ENCODE results near the gene ZNF786.

GRCh38 chr7:149046416-149046815, 44.1 kb downstream of the ZNF786 start:
- no peak for TF ChIP-seq ISL1 (CRISPR knock-in tag; IDR thresholded peaks at IDR 0.05)
- TF ChIP-seq TOX (CRISPR knock-in tag; IDR thresholded peaks at IDR 0.05; ENCODE audit: borderline replicate concordance): no peak
- no peak for TF ChIP-seq PATZ1 (CRISPR knock-in tag; IDR thresholded peaks at IDR 0.05; ENCODE audit: borderline replicate concordance)
- TF ChIP-seq CREB5 (CRISPR knock-in tag; IDR thresholded peaks at IDR 0.05; ENCODE audit: low read depth): no peak
- no peak for TF ChIP-seq ARNTL (CRISPR knock-in tag; IDR thresholded peaks at IDR 0.05; ENCODE audit: borderline replicate concordance, low read depth)
- TF ChIP-seq RARB (CRISPR knock-in tag; IDR thresholded peaks at IDR 0.05): no peak
- no peak for TF ChIP-seq ZNF565 (CRISPR knock-in tag; conservative IDR thresholded peaks at IDR 0.05; ENCODE audit: low read depth)
- TF ChIP-seq GLIS3 (CRISPR knock-in tag; IDR thresholded peaks at IDR 0.05): no peak
- TF ChIP-seq OSR1 (CRISPR knock-in tag; IDR thresholded peaks at IDR 0.05): no peak
- TF ChIP-seq BACH2 (CRISPR knock-in tag; IDR thresholded peaks at IDR 0.05; ENCODE audit: borderline replicate concordance): no peak
- no peak for TF ChIP-seq PPARA (CRISPR knock-in tag; IDR thresholded peaks at IDR 0.05; ENCODE audit: borderline replicate concordance)
- no peak for TF ChIP-seq ZFP3 (CRISPR knock-in tag; IDR thresholded peaks at IDR 0.05)
- no peak for TF ChIP-seq ZNF8 (CRISPR knock-in tag; IDR thresholded peaks at IDR 0.05)

All from SK-N-SH treated with all-trans-retinoic acid at 6 μM for 48 hours (cell line).